Ureter (tissue), 1 donor: ENCODE results near the gene WDR41. TPM values are rescaled to one million over a fixed set of nuclear protein-coding genes. Genes with fewer than 3 reads are reported as not detected.
"Not testable (repeated sequence)": the region's sequence is repeated elsewhere in the genome, so short reads cannot be mapped to it uniquely, and the experiment has no call there.

Experiments used
- DNase-seq: peaks from one replicate; pipeline ENCODE4 v3.0.0-alpha.2; 2020; ENCODE audit warnings: low spot score
- total RNA-seq: library from RNA; stranded (reverse); gene quantifications from one replicate; pipeline ENCODE4 v1.2.4, GENCODE V29; 2023
- donor health status: DM: yes; HTN: yes; CAD: no.

The WDR41 gene, protein sequence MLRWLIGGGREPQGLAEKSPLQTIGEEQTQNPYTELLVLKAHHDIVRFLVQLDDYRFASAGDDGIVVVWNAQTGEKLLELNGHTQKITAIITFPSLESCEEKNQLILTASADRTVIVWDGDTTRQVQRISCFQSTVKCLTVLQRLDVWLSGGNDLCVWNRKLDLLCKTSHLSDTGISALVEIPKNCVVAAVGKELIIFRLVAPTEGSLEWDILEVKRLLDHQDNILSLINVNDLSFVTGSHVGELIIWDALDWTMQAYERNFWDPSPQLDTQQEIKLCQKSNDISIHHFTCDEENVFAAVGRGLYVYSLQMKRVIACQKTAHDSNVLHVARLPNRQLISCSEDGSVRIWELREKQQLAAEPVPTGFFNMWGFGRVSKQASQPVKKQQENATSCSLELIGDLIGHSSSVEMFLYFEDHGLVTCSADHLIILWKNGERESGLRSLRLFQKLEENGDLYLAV
- 64.6 TPM for total RNA-seq

DNA sequence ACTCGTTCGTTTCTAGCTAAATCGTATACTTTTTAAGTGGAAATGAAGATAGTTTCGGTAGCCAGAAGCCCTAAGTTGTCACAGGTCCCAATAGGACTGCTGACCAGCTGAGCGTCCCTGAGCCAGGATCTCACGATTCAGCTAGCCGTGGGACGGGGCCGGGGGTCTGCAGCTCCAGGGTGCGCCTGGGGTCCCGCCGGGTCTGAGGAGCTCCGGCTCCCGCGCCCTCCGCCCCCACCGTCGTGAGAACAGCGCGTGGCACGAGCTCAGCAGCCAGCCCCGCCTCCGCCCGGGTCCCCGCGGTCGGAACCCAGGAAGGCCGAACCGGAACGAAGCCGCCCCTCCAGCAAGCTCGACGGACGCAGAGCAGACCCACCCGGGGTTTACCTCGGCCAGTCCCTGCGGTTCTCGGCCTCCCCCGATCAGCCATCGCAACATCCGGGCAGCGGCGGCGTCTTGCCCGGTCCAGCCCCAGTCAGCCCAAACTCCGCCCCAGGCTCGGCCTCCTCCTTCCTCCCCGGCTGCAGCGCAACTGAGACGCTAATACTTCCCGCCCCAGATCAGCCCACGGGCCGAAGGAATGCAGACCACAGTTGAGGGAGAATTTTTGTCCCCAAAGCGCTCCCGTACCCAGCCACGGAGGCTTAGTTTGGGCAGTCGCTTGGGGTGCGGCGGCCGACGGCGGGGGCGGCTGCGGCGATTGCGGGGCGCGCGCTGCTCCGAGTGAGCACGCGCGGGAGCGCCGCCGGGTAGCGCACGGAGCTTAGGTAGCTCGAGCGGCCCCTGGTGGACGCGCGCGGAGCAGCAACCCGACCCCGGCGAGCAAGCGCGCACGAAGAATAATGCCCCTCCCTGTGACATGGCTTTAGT, at the start of gene WDR41:
WDR41 (minus strand) TSS at position 534 of the 870 bp plus-strand sequence; CDS start at position 438, 96 bp downstream.
- DNase-seq = peak; percentile 94

DNA sequence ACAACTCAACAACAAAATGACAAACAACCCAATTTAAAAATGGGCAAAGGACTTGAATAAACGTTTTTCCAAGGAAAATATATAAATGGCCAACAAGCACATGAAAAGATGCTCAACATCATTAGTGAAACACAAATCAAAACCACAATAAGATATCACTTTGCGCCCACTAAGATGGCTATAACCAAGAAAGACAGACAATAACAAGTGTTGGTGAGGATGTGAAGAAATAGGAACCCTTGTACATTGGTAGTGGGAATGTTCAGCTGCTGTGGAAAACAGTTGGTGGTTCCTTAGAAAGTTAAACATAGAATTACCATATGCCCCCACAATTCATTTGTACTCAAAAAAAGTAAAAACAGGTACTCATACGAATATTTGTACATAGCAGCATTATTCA, 39.2 kb upstream of the WDR41 start:
- DNase-seq = no peak

DNA sequence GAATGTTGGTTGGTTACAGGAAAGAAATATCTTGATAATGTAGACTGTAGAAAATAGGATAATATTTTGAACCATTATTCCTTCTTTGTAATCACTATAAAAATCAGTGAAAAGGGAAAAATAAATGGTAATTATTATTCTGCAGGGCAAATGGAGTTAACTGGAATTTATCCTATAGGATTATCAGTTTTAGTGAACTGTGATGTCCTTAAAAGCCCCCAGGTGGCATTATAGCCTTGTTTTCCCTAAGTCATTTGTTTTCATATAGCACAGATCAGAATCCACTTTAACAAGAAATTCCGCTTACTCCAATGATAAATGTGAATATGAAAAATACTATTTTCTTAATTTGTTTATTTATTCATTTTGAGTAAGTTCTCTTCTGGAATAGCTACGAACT, 26.2 kb upstream of the WDR41 start:
- no peak for DNase-seq

DNA sequence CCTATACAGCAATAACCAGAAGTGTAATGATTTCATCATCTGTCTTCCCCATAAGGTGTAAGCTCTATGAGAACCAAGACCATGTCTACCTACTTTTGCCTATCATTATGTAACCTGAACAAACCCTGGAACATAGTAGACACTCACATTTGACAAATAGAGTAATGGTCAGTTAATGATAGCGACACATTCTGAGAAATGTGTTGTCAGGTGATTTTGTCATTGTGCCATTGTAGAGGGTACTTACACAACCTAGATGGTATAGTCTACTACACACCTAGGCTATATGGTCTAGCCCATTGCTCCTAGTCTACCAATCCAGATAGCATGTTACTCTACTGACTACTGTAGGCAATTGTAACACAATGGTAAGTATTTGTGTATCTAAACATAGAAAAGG, 22.3 kb upstream of the WDR41 start:
- DNase-seq = no peak

DNA sequence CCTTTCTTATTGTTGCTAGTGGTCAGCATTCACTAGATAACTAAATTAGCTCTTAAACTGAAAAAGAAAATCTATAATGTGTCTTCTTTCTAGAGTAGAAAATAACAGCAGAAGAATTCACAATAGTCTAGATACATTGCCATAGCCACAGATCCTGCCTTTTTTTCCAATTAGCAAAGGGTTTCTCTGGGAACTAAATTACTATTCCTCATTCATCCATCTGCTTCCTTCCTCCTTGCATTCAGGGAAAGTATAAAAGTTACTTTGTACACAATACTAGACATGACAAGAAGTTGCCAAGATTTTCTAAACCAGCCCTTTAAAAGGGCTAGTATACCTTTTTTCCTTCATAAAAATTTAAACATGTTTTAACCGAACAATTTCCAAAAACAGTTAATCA, 21.2 kb upstream of the WDR41 start:
- no peak for DNase-seq

DNA sequence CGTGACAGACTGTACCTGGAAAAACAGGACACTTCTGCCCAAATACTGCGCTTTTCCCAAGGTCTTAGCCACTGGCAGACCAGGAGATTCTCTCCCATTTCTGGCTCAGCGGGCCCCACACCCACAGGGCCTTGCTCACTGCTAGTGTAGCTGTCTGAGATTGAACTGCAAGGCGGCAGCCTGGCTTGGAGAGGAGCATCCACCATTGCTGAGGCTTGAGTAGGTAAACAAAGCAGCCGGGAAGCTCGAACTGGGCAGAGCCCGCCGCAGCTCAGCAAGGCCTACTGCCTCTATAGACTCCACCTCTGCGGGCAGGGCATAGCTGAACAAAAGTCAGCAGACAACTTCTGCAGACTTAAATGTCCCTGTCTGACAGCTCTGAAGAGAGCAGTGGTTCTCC, 9.0 kb upstream of the WDR41 start:
- DNase-seq = not testable (repeated sequence)

DNA sequence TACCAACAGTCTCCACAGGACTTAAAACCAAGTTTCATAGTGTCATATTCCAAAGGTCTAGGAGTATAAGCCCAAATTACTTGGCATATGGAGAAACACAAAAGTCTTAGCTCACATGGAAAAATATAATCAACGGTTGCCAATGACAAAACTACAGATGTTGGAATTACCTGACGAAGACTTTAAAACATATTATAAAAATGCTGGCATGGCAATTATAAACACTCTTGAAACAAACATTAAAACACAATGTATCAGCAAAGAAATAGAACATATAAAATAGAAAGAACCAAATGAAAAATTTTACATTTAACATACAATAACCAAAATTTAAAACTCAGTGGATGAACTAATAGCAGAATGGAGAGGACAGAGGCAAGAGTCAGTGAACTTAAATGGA, 7.9 kb upstream of the WDR41 start:
- DNase-seq = no peak

DNA sequence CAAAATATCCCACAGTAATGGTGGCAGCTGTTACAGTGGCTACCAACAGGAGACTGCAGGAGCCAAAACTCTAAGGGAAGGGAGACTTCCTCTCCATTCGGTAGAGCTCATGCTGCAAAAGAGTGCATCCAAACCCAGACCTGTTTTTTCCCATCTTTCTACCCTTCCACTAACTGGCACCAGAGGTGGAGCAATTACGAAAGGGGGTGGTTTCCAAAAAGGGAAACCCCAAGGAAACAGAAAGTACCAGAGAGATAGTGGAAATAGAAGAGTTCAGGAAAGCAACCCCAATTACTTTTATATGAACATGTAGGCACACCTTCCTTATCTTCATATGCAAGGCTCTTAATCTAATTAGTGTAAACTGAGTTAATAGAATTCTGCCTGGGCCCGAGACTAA, 7.3 kb upstream of the WDR41 start:
- no peak for DNase-seq

DNA sequence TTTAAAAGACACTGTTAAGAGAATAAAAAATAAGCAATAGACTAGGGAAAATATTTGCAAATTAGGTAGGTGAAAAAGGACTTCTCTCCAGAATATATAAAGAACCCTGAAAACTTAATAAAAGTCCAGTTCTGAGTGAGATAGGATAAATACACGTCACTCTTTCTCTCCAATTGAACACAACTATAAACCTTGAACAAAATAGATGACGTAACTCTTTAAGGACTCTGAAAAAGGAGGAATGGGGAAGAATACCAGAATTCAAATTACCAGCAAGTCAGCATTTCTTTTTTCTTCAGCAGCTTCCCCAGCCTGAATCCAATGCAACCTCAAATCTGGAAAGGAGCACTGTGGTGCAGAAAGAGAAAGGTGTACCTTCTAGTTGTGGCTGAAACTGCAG, 6.8 kb upstream of the WDR41 start:
- DNase-seq = no peak

DNA sequence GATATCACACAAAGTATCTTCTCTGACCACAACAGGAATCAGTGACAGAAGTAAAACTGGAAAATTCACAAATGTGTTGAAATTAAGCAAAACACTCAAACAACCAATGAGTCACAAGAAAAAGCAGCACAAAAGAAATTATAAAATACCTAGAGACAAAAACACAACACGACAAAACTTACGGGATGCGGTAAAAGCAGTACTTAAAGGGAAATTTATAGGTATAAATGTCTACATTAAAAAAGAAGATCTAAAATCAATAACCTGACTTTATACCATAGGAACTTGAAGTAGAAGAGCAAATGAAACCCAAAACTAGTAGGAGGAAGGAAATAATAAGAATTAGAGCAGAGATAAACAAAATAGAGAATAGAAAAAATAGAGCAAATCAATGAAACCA, 2.8 kb upstream of the WDR41 start:
- DNase-seq = no peak

DNA sequence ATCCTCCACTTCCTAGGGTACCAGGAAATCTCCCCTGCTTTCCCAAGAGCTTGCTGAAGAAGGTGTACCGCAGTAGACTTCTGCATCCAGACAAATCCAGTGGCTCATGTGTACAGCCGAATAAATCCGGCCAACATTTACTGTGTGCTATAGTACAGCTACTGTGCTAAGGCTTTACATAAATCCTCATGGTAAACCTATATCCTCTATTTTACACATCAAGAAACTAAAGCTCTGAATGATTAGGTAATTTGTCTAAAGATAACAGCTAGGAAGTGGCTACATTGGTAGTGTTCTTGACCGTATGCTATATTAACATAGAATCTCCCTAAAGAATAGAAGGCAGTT, 511 bp upstream of the WDR41 start:
- no peak for DNase-seq

DNA sequence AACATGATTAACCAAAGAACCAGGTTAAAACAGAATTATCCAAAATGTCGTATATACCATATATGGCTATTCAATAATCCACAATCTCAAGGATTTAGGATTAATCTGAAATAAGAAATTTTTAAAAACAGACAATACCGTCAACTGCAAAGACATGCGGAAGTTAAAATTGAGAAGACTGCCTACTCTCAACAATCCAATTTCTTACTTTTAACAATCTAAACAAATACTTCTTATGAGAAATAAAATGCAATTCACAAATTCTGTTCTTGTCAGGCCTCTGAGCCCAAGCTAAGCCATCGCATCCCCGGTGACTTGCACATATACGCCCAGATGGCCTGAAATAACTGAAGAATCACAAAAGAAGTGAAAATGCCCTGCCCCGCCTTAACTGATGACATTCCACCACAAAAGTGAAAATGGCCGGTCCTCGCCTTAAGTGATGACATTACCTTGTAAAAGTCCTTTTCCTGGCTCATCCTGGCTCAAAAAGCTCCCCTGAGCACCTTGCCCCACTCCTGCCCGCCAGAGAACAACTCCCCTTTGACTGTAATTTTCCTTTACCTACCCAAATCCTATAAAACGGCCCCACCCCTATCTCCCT, 1.3 kb downstream of the WDR41 start:
- DNase-seq = not testable (repeated sequence)

DNA sequence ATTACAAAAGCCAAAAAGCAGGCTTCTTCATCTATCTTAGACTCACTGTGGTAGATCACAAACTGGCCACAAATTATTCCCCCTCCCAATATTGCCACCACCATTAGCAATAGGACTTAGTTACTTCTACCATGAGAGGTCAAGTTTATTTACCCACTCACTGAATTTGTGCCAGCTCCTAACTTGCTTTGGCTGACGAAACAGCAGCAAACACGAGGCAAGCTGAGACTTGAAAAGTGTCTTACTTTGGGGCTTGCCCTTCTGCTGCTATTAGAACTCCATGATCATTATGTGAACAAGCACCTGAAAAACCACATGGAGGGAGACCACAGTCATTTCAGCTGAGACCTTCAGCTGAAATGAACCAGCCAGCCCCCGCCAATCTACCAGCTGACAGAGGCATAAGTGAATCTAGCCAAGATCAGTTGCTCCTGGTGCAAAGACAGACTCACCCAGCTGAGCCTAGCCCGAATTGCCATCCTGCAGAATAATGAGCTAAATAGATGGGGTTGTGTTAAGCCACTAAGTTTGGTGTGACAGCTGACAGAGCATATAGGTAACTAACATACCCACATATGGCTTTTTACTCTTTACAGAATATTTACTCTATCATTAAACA, 5.7 kb downstream of the WDR41 start:
- peak; percentile 51 for DNase-seq

DNA sequence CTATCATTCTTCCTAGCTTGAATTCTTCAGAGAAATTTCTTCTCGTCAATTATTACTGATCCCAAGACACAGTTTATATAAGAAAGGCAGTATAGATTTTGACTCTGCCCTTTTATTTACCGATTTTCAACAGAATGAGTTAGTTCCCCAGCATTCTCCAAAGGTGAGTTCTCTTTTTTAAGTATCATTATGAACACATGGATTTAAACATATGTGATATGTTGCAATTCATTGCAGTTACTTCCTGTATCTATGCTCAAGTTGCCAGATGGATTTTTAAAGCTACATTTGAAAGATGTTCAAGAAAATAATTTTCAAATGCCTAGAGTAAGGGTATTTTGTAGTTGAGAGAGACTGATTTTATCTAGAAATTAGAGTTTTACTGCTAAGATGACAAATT, 8.4 kb downstream of the WDR41 start:
- no peak for DNase-seq

DNA sequence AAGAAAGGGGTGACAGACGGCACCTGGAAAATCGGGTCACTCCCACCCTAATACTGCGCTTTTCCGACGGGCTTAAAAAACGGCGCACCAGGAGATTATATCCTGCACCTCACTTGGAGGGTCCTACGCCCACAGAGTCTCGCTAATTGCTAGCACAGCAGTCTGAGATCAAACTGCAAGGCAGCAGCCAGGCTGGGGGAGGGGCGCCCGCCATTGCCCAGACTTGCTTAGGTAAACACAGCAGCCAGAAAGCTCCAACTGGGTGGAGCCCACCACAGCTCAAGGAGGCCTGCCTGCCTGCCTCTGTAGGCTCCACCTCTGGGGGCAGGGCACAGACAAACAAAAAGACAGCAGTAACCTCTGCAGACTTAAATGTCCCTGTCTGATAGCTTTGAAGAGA, 17.1 kb downstream of the WDR41 start:
- not testable (repeated sequence) for DNase-seq

DNA sequence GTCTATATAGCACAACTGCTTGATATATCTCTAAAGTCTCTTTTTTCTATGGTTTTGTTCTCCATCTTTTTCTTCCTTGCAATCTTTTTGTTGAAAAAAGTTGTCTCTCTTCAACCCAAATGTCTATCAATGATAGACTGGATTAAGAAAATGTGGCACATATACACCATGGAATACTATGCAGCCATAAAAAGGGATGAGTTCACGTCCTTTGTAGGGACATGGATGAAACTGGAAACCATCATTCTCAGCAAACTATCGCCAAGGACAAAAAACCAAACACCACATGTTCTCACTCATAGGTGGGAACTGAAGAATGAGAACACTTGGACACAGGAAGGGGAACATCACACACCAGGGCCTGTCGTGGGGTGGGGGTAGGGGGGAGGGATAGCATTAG, 23.2 kb downstream of the WDR41 start:
- DNase-seq = not testable (repeated sequence)

DNA sequence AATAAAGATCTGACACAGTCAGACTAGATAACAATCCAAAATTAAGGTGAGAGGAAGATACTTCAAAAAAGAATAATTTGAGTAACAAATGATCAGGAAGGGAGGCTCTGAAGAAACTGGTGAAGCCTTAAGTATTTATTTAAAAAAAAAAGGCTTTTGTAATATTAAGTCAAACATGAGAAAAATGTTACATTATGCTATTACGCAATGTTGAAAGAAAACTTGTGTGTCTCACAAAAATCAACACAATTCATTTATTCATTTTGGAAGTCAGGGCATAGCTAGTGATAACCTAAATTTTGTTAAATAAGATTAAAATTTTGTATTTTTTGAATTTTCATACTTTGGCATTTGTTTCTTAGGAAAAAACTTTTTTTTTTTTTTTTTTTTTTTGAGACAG, 28.2 kb downstream of the WDR41 start:
- DNase-seq = no peak

DNA sequence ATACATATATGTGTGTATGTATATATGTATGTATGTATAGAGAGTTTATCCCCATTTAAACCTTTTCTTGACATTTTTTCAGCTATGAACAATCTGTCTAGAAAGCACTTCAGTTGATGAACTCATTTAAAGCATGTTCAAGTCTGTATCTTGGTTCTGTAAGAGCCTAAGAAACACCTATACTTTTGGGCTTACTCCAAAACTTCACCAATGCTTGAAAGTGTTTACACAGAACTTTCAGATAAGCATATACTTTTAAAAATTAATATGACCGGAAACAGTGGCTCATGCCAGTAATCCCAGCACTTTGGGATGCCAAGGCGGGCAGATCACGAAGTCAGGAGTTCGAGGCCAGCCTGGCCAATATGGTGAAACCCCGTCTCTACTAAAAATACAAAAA, 30.8 kb downstream of the WDR41 start:
- no peak for DNase-seq

DNA sequence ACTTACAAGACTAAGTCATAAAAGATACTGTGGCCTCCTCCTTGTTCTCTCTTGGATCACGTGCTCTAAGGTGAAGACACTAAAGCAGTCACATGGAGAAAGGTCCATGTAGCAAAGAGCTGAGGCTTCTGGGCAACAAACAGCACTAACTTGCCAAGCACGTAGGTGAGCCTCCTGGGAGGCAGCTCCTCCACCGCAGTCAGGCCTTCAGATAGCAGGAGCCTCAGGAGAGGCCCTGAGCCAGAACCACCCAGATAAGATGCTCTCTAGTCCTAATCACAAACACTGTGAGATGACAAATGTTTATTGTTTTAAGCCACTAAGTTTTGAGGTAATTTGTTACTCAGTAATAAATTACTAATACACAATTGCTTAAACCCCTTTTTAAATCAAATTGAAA, 38.0 kb downstream of the WDR41 start:
- DNase-seq = no peak

DNA sequence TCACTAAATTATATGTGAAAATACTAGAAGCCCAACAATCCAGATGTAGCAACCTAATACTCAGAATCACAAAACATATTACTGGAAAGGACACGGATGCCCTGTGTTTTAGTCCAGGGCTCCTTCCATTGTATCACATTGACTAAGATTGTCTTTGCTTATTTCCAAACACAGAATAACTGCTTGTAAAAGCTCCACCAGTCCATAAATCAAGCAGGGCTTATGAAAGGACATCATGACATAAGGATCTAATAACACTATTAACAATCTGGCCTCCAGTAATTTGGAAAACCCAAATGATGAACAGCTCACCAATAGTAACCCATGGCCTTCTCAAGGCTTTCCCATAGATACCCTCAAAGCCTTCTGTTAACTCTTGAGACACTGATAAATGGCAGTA, 39.8 kb downstream of the WDR41 start:
- DNase-seq = no peak

DNA sequence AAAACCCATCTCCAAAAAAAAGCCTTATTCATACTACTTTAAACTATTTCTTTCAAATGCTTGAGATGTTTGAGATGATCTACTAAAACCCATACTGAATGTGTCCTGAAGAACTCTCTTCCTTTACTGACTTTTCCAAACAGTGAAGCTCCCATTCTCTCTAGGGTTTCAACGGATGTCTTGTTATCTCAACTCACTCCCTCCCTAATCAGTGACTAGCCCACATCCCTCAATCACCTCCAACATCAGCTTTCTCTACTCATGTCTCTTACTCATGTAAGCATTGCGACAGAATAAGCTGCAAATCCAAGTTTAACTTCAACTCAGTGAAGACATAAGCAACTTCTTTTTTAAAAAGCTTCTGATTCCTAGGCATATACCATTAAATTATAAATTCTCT, 42.1 kb downstream of the WDR41 start:
- DNase-seq = no peak

DNA sequence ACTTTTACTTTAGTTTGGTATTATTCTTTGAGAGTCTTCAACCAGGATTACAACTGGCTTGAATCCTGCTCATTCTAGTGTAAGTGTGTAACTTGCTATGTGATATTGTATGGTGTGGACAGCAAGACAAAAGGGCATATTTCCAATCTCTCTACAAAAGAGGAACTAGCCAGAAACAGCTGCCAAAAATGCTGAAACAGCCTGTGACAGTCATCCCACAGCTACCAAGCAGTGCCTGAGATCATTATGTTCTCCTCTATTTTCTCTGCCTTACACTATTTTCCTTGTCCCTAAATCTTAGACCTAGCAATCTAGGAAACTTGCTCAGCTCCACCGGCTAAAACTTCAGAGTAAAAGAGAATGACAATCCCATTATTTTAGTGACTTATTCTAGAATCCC, 42.8 kb downstream of the WDR41 start:
- DNase-seq = no peak
